A549 (cell line): ENCODE results near the gene OXA1L. TPM values are rescaled to one million over a fixed set of nuclear protein-coding genes. Genes with fewer than 3 reads are reported as not detected.
"Not testable (repeated sequence)": the region's sequence is repeated elsewhere in the genome, so short reads cannot be mapped to it uniquely, and the experiment has no call there.

Experiments
- ATAC-seq, 2 experiments: fragments of 200-7000 bp in 1 of 2; fragments of >200 bp in 1 of 2; cut with Nextera tagmentation in 1 of 2; cut with Tn5 transposase in 1 of 2; 3 replicates each; pipeline versions ENCODE4 v1.8.0 to v1.9.1; 2018 to 2020; ENCODE audit warnings: mild to moderate bottlenecking in 1 of 2, moderate library complexity in 1 of 2
- CTCF ChIA-PET: fragments of 300-600 bp; sonication (Branson Sonifier 250); formaldehyde crosslinking; extraction: SDS; loops from one replicate; lab custom pipeline; 2021; ENCODE audit warnings: antibody characterized with exemption, inconsistent platforms; lab: Yijun Ruan, JAX
- POLR2A ChIA-PET: fragments of 350-600 bp; formaldehyde crosslinking; extraction: SDS; loops from one replicate; lab custom pipeline; 2021; ENCODE audit warnings: antibody characterized with exemption, inconsistent platforms; lab: Yijun Ruan, JAX
- DNase-seq, 2 experiments: peaks; one replicate each; pipeline versions ENCODE4 v3.0.0 to v3.0.0-alpha.2; 2011 to 2016; ENCODE audit warnings: low read depth in 1 of 2, low spot score in 1 of 2
- FAIRE-seq: peaks from 2 replicates; lab custom pipeline; 2011; peaks lifted over from hg19 to GRCh38; lab: Jason Lieb, UNC
- H3K27ac ChIP-seq, 2 experiments: fragments of >200 bp; sonication (Bioruptor Twin); formaldehyde crosslinking; 3 replicates each; pipeline ENCODE4 v1.5.1; 2016 to 2017
- H3K4me1 ChIP-seq: fragments of >200 bp; sonication (Bioruptor Twin); formaldehyde crosslinking; 3 replicates; pipeline ENCODE4 v1.6.1; 2016
- H3K4me2 ChIP-seq: fragments of >200 bp; sonication (Bioruptor Twin); formaldehyde crosslinking; 3 replicates; pipeline ENCODE4 v1.6.1; 2016
- H3K4me3 ChIP-seq: fragments of >200 bp; sonication (Bioruptor Twin); formaldehyde crosslinking; 3 replicates; pipeline ENCODE4 v1.5.1; 2016
- H3K9me3 ChIP-seq: fragments of >200 bp; sonication (Bioruptor Twin); formaldehyde crosslinking; 3 replicates; pipeline ENCODE4 v1.6.1; 2016
- CBX8 ChIP-seq: fragments of 200-600 bp; sonication (generic); IDR thresholded peaks from 2 replicates; pipeline ENCODE4 v1.6.1; 2016
- CEBPB ChIP-seq, 2 experiments: fragments of >200 bp in 1 of 2; sonication (Bioruptor Twin) in 1 of 2; formaldehyde crosslinking in 1 of 2; IDR thresholded peaks; 2 replicates each; pipeline ENCODE4 v1.6.1; 2012 to 2016
- CTCF ChIP-seq: fragments of >200 bp; sonication (Bioruptor Twin); formaldehyde crosslinking; IDR thresholded peaks from 3 replicates; pipeline ENCODE4 v1.5.1; 2016
- E2F6 ChIP-seq: IDR thresholded peaks from 2 replicates; pipeline ENCODE4 v1.6.1; 2012; ENCODE audit warnings: low read depth, borderline replicate concordance
- EHF ChIP-seq: fragments of 250-450 bp; sonication (Bioruptor Pico); IDR thresholded peaks from 2 replicates; pipeline ENCODE4 v1.5.0; 2020; ENCODE audit warnings: mild to moderate bottlenecking
- FOSL2 ChIP-seq, 2 experiments: fragments of 450-650 bp in 1 of 2; fragments of >200 bp in 1 of 2; sonication (Bioruptor Twin) in 1 of 2; formaldehyde crosslinking; IDR thresholded peaks; 2 replicates each; pipeline versions ENCODE4 v1.5.0 to v1.6.1; 2016 to 2020; ENCODE audit warnings: mild to moderate bottlenecking in 1 of 2, moderate library complexity in 1 of 2
- FOXS1 ChIP-seq: fragments of 250-450 bp; sonication (Bioruptor Pico); IDR thresholded peaks from 2 replicates; pipeline ENCODE4 v1.5.0; 2020; ENCODE audit warnings: mild to moderate bottlenecking, moderate library complexity
- HES2 ChIP-seq: fragments of >200 bp; sonication (Bioruptor Twin); formaldehyde crosslinking; IDR thresholded peaks from 2 replicates; pipeline ENCODE4 v1.6.1; 2016
- HEYL ChIP-seq: fragments of 250-450 bp; sonication (Bioruptor Pico); IDR thresholded peaks from 2 replicates; pipeline ENCODE4 v1.8.0; 2021; ENCODE audit warnings: mild to moderate bottlenecking, moderate library complexity
- HOXB13 ChIP-seq: fragments of 250-450 bp; sonication (Bioruptor Pico); IDR thresholded peaks from 2 replicates; pipeline ENCODE4 v1.5.0; 2020; ENCODE audit warnings: low read depth, mild to moderate bottlenecking, moderate library complexity
- MAX ChIP-seq: IDR thresholded peaks from 2 replicates; pipeline ENCODE4 v1.6.1; 2012
- MAZ ChIP-seq: fragments of 150-350 bp; IDR thresholded peaks from 2 replicates; pipeline ENCODE4 v1.6.1; 2014; ENCODE audit warnings: antibody characterized with exemption, low read depth, low read length, borderline replicate concordance
- NFE2L2 ChIP-seq: fragments of 150-350 bp; conservative IDR thresholded peaks from 2 replicates; pipeline ENCODE4 v1.6.1; 2014; ENCODE audit warnings: low read length
- NR3C1 ChIP-seq: fragments of >200 bp; sonication (Bioruptor Twin); formaldehyde crosslinking; IDR thresholded peaks from 3 replicates; pipeline ENCODE4 v1.6.1; 2017
- POLR2AphosphoS2 ChIP-seq: conservative IDR thresholded peaks from 2 replicates; pipeline ENCODE4 v1.6.1; 2012; ENCODE audit warnings: low read length, improper control_type of control experiment, inconsistent platforms
- RCOR1 ChIP-seq: fragments of 150-350 bp; IDR thresholded peaks from 2 replicates; pipeline ENCODE4 v1.6.1; 2014; ENCODE audit warnings: antibody characterized with exemption, low read length, low read depth
- RFX5 ChIP-seq: fragments of 450-650 bp; IDR thresholded peaks from 2 replicates; pipeline ENCODE4 v1.7.1; 2014; ENCODE audit warnings: antibody characterized with exemption, mild to moderate bottlenecking, moderate library complexity
- TP53 ChIP-seq: fragments of 250-450 bp; sonication (Bioruptor Pico); IDR thresholded peaks from 2 replicates; pipeline ENCODE4 v1.5.0; 2021; ENCODE audit warnings: mild to moderate bottlenecking, moderate library complexity
- ZFP36 ChIP-seq: fragments of 450-650 bp; IDR thresholded peaks from 2 replicates; pipeline ENCODE4 v1.6.1; 2014; ENCODE audit warnings: borderline replicate concordance; ENCODE audit not compliant: partially characterized antibody
- ZNF302 ChIP-seq: fragments of 250-450 bp; sonication (Bioruptor Pico); IDR thresholded peaks from 2 replicates; pipeline ENCODE4 v1.9.0; 2021; ENCODE audit warnings: inconsistent platforms, mild to moderate bottlenecking, moderate library complexity
- WGBS: methylation state at CpG from one replicate; pipeline ENCODE4 v1.1.6; 2017; ENCODE audit errors: missing lambda C conversion rate; 5-methylcytosine and 5-hydroxymethylcytosine counted together
- polyA plus RNA-seq, 4 experiments: library from polyadenylated mRNA; depleted of rRNA in 3 of 4; stranded (reverse); fragments of >200 nt; fragmentation: RNase III in 1 of 4; extraction: RNeasy Plus Mini Kit Qiagen cat#74134 plus additional on column Dnase treatment in 1 of 4; gene quantifications; 2 replicates in 3 of 4; 3 replicates in 1 of 4; pipeline ENCODE4 v1.2.3, GENCODE V29; 2011 to 2017
- TF ChIP-seq, protein P1 (sequence below): fragments of 200-600 bp; sonication (generic); IDR thresholded peaks from 2 replicates; pipeline ENCODE4 v1.6.1; 2016; ENCODE audit warnings: antibody characterized with exemption, mild to moderate bottlenecking, moderate library complexity

Gene OXA1L
- polyA plus RNA-seq, 2 of the 4 experiments (the other 2 are of a cell fraction): 133 to 199 TPM

DNA sequence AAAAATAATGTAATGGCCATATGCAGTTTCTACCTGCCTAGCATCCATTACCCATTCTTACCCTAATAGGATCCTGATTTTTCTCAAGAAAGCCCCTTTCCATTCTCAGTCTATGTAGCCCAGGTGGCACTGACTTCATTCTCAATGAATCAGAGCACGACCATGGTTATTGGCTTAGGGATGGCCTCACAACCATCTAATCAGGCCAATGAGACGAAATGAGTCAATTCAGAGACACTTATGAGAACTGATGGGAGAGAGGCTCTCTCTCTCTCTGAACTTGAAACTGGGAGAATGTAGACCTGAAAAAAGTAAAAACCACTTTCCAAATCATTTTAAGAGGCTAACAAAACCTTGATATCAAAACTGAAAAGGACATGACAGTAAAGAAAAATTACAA, 45.3 kb upstream of the OXA1L start:
- no peak for FAIRE-seq
- TF ChIP-seq CBX8: no peak
- TF ChIP-seq TP53 (CRISPR knock-in tag): no peak
- TF ChIP-seq RFX5: no peak
- TF ChIP-seq POLR2AphosphoS2: no peak
- no peak for TF ChIP-seq ZFP36
- TF ChIP-seq RCOR1: no peak
- TF ChIP-seq E2F6: no peak
- no peak for TF ChIP-seq FOSL2 (IDR thresholded peaks at IDR 0.05)
- TF ChIP-seq FOSL2 (CRISPR knock-in tag; IDR thresholded peaks at IDR 0.05): no peak
- TF ChIP-seq HEYL (CRISPR knock-in tag): no peak
- TF ChIP-seq HOXB13 (CRISPR knock-in tag): no peak
- TF ChIP-seq NFE2L2: no peak
- TF ChIP-seq HES2: no peak
- TF ChIP-seq CEBPB (IDR thresholded peaks at IDR 0.05): no peak
- no peak for TF ChIP-seq ZNF302 (CRISPR knock-in tag)
- no peak for TF ChIP-seq NR3C1
- no peak for TF ChIP-seq EHF (CRISPR knock-in tag)
- no peak for TF ChIP-seq FOXS1 (CRISPR knock-in tag)
- no peak for TF ChIP-seq MAX
- no peak for TF ChIP-seq MAZ
- CTCF ChIA-PET: interaction anchor here (1.2 to 2.5 kb wide), 2 partner anchors 63 to 161 kb away, joined by 3 to 9 read pairs; no protein-coding TSS in a partner anchor
- no peak for DNase-seq
- no peak overlapping the region for H3K4me2 ChIP-seq
- ATAC-seq: no peak
- H3K9me3 ChIP-seq: peaks cover 7% of the 10 kb centered on the region; the same call in 2 of the 3 replicates
- peaks cover 4% of the 10 kb centered on the region; the same call in 1 of the 3 replicates for H3K4me1 ChIP-seq
- no peak overlapping the region for H3K4me3 ChIP-seq
- POLR2A ChIA-PET: interaction anchor here (0.7 kb wide), 1 partner anchor 131 kb away, joined by 3 read pairs; no protein-coding TSS in a partner anchor
- 41% methylated on average over 2 of the region's 2 CpGs for WGBS
- H3K27ac ChIP-seq: no peak overlapping the region

DNA sequence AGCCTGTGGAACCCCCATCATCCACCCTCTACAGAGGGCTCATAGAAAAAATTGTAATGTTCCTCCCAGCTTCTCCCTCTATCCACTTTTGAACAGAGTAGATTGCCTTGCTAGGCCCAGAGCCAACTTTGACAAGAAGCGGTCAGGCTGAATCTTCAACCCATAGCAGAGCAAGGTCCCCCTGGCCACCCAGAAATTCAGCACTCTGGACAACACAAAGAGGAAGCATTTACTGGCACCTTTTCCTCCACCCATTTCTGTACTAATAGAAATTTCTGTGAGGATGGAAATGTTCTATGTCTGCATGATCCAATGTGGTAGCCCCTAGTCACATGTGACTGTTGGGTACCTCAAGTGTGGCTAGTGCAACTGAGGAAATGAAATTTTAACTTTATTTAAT, 42.7 kb upstream of the OXA1L start:
- no peak for FAIRE-seq
- Histone ChIP-seq H3K4me3 (no peak overlapping the region), H3K27ac (no peak overlapping the region), H3K4me2 (no peak overlapping the region), H3K9me3 (peaks cover 7% of the 10 kb centered on the region; the same call in 2 of the 3 replicates), H3K4me1 (no peaks in the 10 kb centered on the region)
- no peak for DNase-seq
- CTCF ChIA-PET: interaction anchor here (0.8 to 2.5 kb wide), 2 partner anchors 10 to 66 kb away, joined by 3 to 9 read pairs; no protein-coding TSS in a partner anchor
- POLR2A ChIA-PET: no interaction called here
- WGBS: 81% methylated on average over 1 of the region's 1 CpG
- no peak for TF ChIP-seq CTCF
- TF ChIP-seq, protein P1, sequence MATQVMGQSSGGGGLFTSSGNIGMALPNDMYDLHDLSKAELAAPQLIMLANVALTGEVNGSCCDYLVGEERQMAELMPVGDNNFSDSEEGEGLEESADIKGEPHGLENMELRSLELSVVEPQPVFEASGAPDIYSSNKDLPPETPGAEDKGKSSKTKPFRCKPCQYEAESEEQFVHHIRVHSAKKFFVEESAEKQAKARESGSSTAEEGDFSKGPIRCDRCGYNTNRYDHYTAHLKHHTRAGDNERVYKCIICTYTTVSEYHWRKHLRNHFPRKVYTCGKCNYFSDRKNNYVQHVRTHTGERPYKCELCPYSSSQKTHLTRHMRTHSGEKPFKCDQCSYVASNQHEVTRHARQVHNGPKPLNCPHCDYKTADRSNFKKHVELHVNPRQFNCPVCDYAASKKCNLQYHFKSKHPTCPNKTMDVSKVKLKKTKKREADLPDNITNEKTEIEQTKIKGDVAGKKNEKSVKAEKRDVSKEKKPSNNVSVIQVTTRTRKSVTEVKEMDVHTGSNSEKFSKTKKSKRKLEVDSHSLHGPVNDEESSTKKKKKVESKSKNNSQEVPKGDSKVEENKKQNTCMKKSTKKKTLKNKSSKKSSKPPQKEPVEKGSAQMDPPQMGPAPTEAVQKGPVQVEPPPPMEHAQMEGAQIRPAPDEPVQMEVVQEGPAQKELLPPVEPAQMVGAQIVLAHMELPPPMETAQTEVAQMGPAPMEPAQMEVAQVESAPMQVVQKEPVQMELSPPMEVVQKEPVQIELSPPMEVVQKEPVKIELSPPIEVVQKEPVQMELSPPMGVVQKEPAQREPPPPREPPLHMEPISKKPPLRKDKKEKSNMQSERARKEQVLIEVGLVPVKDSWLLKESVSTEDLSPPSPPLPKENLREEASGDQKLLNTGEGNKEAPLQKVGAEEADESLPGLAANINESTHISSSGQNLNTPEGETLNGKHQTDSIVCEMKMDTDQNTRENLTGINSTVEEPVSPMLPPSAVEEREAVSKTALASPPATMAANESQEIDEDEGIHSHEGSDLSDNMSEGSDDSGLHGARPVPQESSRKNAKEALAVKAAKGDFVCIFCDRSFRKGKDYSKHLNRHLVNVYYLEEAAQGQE: peak; percentile 55; the same call in 1 of the 2 replicates
- ATAC-seq: no peak

GRCh38 chr14:22724847-22725246, 41.6 kb upstream of the OXA1L start:
- ATAC-seq, H3K9me3 ChIP-seq, DNase-seq, H3K4me1 ChIP-seq, H3K4me3 ChIP-seq, FAIRE-seq, H3K27ac ChIP-seq, H3K4me2 ChIP-seq, POLR2A ChIA-PET: not testable (repeated sequence)
- CTCF ChIA-PET: interaction anchor here (0.6 kb wide), 1 partner anchor 154 kb away, joined by 3 read pairs; no protein-coding TSS in a partner anchor
- 50% methylated on average over 8 of the region's 8 CpGs for WGBS

GRCh38 chr14:22725374-22725773, 41.1 kb upstream of the OXA1L start:
- H3K27ac ChIP-seq, FAIRE-seq, CTCF ChIA-PET, ATAC-seq, H3K4me2 ChIP-seq, H3K4me1 ChIP-seq, H3K9me3 ChIP-seq, DNase-seq, H3K4me3 ChIP-seq, POLR2A ChIA-PET: not testable (repeated sequence)
- 64% methylated on average over 3 of the region's 3 CpGs for WGBS
